Thyroid gland (tissue), 4 donors: ENCODE measurements around the gene RPLP2. TPM values are rescaled to one million over a fixed set of nuclear protein-coding genes. Genes with fewer than 3 reads are reported as not detected.

Experiments
- DNase-seq, 2 donors: peaks; one replicate each; pipeline ENCODE4 v3.0.0-alpha.2; 2019
- H3K27ac ChIP-seq, 3 donors: fragments of 200-600 bp; sonication (generic); 1 replicate in 2 of 3; 2 replicates in 1 of 3; pipeline ENCODE4 v1.5.1; 2016 to 2019; ENCODE audit warnings: mild to moderate bottlenecking in 1 of 3, moderate library complexity in 1 of 3
- H3K27me3 ChIP-seq: fragments of 200-600 bp; sonication (generic); one replicate; pipeline ENCODE4 v1.5.1; 2019
- H3K36me3 ChIP-seq, 2 donors: fragments of 200-600 bp; sonication (generic); one replicate each; pipeline ENCODE4 v1.5.1; 2016 to 2019
- H3K4me1 ChIP-seq, 2 donors: fragments of 200-600 bp; sonication (generic); one replicate each; pipeline ENCODE4 v1.5.1; 2017 to 2019
- H3K4me3 ChIP-seq, 3 donors: fragments of 200-600 bp; sonication (generic); replicated peaks in 1 of 3; 1 replicate in 2 of 3; 2 replicates in 1 of 3; pipeline ENCODE4 v1.5.1; 2016; ENCODE audit warnings: mild to moderate bottlenecking in 1 of 3
- H3K9me3 ChIP-seq: fragments of 200-600 bp; sonication (generic); one replicate; pipeline ENCODE4 v1.5.1; 2017
- POLR2A ChIP-seq, 2 donors: fragments of 450-650 bp; IDR thresholded peaks; one replicate each; pipeline ENCODE4 v1.6.1; 2017; ENCODE audit warnings: antibody characterized with exemption in 2 of 2, mild to moderate bottlenecking in 2 of 2, moderate library complexity in 1 of 2
- WGBS, 2 donors: methylation state at CpG; one replicate each; pipeline ENCODE4 v1.1.5; 2017; 5-methylcytosine and 5-hydroxymethylcytosine counted together
- intact Hi-C: fragments of 100-400 bp; cut with DNase I; formaldehyde crosslinking; loops from one replicate; pipeline ENCODE4 v1.15.1; 2023
- total RNA-seq, 4 donors: library from RNA; depleted of rRNA; stranded (reverse); fragments of >200 nt; gene quantifications; one replicate each; pipeline ENCODE4 v1.2.3, GENCODE V29; 2016
- TF ChIP-seq, protein P1 (sequence below), 6 experiments: fragments of 200-600 bp in 3 of 6; fragments of 450-650 bp in 3 of 6; sonication (generic) in 3 of 6; IDR thresholded peaks; one replicate each; pipeline ENCODE4 v1.5.1; 2016 to 2019; ENCODE audit warnings: antibody characterized with exemption in 6 of 6, mild to moderate bottlenecking in 2 of 6, inconsistent platforms in 1 of 6, moderate library complexity in 1 of 6

Gene RPLP2
- total RNA-seq, 4 donors from 2014 or later: 172 to 526 (median 290) TPM

DNA sequence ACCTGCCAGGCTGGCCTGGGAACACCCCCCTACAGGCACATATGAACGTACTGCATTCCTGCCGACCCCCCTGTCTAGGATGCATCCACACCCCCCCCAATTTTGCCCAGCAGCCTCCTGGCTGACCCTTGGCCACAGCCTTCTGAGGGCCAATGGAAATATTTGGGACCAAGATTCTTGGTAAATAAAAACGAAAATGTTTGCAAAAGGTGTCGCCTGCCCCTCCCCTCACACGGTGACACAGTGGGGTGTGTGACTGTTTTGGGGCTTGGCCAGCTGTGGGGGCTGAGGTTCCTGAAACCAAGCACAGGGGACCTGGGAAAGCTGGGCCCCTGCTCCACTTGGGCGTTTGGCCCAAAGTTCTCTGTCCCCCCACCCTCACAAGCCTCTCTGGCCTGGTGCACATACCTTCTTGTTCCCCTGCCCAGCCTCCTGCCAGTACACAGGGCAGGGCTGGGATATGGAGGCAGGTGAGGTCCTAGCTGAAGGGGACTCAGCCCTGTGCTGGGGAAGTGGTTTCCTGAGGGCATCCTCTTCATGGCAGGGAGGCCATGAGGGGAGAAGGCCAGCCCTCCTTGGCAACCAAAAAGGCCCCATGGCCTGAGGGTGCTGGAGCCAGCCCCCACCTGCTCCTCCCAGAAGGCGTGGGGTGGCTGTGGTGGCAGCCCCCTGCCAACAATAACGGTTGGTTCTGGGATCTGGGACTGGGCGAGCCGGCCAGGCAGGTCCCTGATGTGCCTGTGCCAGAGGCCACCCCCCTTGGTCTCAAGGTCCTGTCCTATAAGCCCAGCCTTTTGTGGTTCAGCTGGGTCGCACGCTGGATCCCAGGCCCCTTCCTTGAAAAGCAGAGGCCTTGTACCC, 15.8 kb downstream of the RPLP2 start:
- peaks cover 28 to 36% of the 10 kb centered on the region in 2 donors for H3K36me3 ChIP-seq
- no peak for TF ChIP-seq POLR2A (IDR thresholded peaks at IDR 0.05)
- TF ChIP-seq, protein P1, sequence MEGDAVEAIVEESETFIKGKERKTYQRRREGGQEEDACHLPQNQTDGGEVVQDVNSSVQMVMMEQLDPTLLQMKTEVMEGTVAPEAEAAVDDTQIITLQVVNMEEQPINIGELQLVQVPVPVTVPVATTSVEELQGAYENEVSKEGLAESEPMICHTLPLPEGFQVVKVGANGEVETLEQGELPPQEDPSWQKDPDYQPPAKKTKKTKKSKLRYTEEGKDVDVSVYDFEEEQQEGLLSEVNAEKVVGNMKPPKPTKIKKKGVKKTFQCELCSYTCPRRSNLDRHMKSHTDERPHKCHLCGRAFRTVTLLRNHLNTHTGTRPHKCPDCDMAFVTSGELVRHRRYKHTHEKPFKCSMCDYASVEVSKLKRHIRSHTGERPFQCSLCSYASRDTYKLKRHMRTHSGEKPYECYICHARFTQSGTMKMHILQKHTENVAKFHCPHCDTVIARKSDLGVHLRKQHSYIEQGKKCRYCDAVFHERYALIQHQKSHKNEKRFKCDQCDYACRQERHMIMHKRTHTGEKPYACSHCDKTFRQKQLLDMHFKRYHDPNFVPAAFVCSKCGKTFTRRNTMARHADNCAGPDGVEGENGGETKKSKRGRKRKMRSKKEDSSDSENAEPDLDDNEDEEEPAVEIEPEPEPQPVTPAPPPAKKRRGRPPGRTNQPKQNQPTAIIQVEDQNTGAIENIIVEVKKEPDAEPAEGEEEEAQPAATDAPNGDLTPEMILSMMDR (IDR thresholded peaks at IDR 0.05): no peak
- no peak overlapping the region for H3K4me3 ChIP-seq
- no peak overlapping the region for H3K27ac ChIP-seq
- intact Hi-C loops: loop anchor here (10.0 kb wide), 1 partner anchor 89 kb away; the partner anchor contains the start of gene CHID1
- 80 to 87% methylated on average over 8 to 10 of the region's 12 CpGs for WGBS, 2 donors
- peaks cover 48 to 58% of the 10 kb centered on the region in 2 donors for H3K4me1 ChIP-seq
- DNase-seq: no peak
- H3K9me3 ChIP-seq: no peaks in the 10 kb centered on the region
- no peaks in the 10 kb centered on the region for H3K27me3 ChIP-seq

- H3K27me3 ChIP-seq: no peaks in the 10 kb centered on the region
- peaks cover 48 to 58% of the 10 kb centered on the region in 2 donors for H3K4me1 ChIP-seq
- H3K36me3 ChIP-seq: peaks cover 28 to 36% of the 10 kb centered on the region in 2 donors
- no peak for DNase-seq
- H3K27ac ChIP-seq: no peak overlapping the region
- WGBS, 2 donors: 78 to 83% methylated on average over 7 to 9 of the region's 9 CpGs
- H3K9me3 ChIP-seq: no peaks in the 10 kb centered on the region
- H3K4me3 ChIP-seq: no peak overlapping the region
- TF ChIP-seq POLR2A (IDR thresholded peaks at IDR 0.05): no peak
- TF ChIP-seq, protein P1 (IDR thresholded peaks at IDR 0.05): no peak
- intact Hi-C loops: loop anchor here (10.0 kb wide), 1 partner anchor 89 kb away; the partner anchor contains the start of gene CHID1
These were observed 16.5 kb downstream of the RPLP2 start for GRCh38 chr11:826227-826621.

GRCh38 chr11:826836-827145, 17.0 kb downstream of the RPLP2 start:
- Histone ChIP-seq H3K4me3 (peak overlapping the region in 1 of 3 donors; percentile 36), H3K4me1 (peaks cover 43 to 52% of the 10 kb centered on the region in 2 donors), H3K27me3 (no peaks in the 10 kb centered on the region), H3K9me3 (no peaks in the 10 kb centered on the region), H3K36me3 (peaks cover 28 to 36% of the 10 kb centered on the region in 2 donors), H3K27ac (peak overlapping the region in 2 of 3 donors; percentile 49 to 56)
- TF ChIP-seq, protein P1 (IDR thresholded peaks at IDR 0.05): no peak
- TF ChIP-seq POLR2A (IDR thresholded peaks at IDR 0.05): no peak
- no peak for DNase-seq
- intact Hi-C loops: loop anchor here (10.0 kb wide), 1 partner anchor 88 kb away; the partner anchor contains the start of gene CHID1
- WGBS, 2 donors: 3 to 6% methylated on average over 5 to 12 of the region's 22 CpGs

- intact Hi-C loops: loop anchor here (10.0 kb wide), 1 partner anchor 87 kb away; the partner anchor contains the start of gene CHID1
- Histone ChIP-seq H3K27ac (peak overlapping the region in 2 of 3 donors; percentile 49 to 56), H3K9me3 (no peaks in the 10 kb centered on the region), H3K27me3 (no peaks in the 10 kb centered on the region), H3K4me1 (peaks cover 49 to 56% of the 10 kb centered on the region in 2 donors), H3K4me3 (peak overlapping the region in 1 of 3 donors; percentile 36), H3K36me3 (peaks cover 27 to 33% of the 10 kb centered on the region in 2 donors)
- TF ChIP-seq, protein P1 (IDR thresholded peaks at IDR 0.05): no peak
- TF ChIP-seq POLR2A (IDR thresholded peaks at IDR 0.05): no peak
- no peak for DNase-seq
- 14 to 21% methylated on average over 10 to 13 of the region's 66 CpGs for WGBS, 2 donors
These were observed 17.6 kb downstream of the RPLP2 start for GRCh38 chr11:827146-827896.
